Endothelial cell of umbilical vein (primary cell): ENCODE data around the gene PROKR2. TPM values are rescaled to one million over a fixed set of nuclear protein-coding genes. Genes with fewer than 3 reads are reported as not detected.

Source experiments
- BruUV-seq: library from RNA; stranded (reverse); fragments of 400-500 nt; replicated peaks from 2 replicates; lab custom pipeline; 2021; lab: Mats Ljungman, UMichigan
- CTCF ChIA-PET: fragments of 300-600, 350-600 bp; sonication (Branson Sonifier 250); formaldehyde crosslinking; loops from one replicate; lab custom pipeline; 2021; ENCODE audit warnings: antibody characterized with exemption, inconsistent platforms; lab: Charles Lee
- POLR2A ChIA-PET: fragments of 300-600, 350-600 bp; sonication (Branson Sonifier 250); formaldehyde crosslinking; loops from one replicate; lab custom pipeline; 2021; ENCODE audit warnings: antibody characterized with exemption, inconsistent platforms; lab: Charles Lee
- DNase-seq: peaks from one replicate; pipeline ENCODE4 v3.0.0-alpha.2; 2011; ENCODE audit warnings: low read depth, low spot score
- FAIRE-seq: peaks from 2 replicates; lab custom pipeline; 2011; peaks lifted over from hg19 to GRCh38; lab: Jason Lieb, UNC
- H2AFZ ChIP-seq: 2 replicates; pipeline ENCODE4 v1.6.0; 2012; ENCODE audit warnings: low read depth, low read length, control low read depth, inconsistent platforms
- H3K27ac ChIP-seq: 2 replicates; pipeline ENCODE4 v1.5.1; 2011; ENCODE audit warnings: low read depth, mild to moderate bottlenecking, control low read depth, low read length, moderate library complexity; ENCODE audit not compliant: insufficient read depth
- H3K27me3 ChIP-seq, 2 experiments: 2 replicates each; pipeline versions ENCODE4 v1.6.0 to v1.6.1; 2011; ENCODE audit warnings: low read length in 2 of 2, mixed read lengths in 1 of 2; ENCODE audit not compliant: control insufficient read depth in 2 of 2, insufficient read depth in 2 of 2
- H3K36me3 ChIP-seq, 2 experiments: 2 replicates in 1 of 2; 3 replicates in 1 of 2; pipeline ENCODE4 v1.5.1; 2011; ENCODE audit warnings: low read length in 2 of 2, mild to moderate bottlenecking in 1 of 2, moderate library complexity in 1 of 2; ENCODE audit not compliant: control insufficient read depth in 2 of 2, insufficient read depth in 2 of 2; ENCODE audit errors: extremely low read depth in 1 of 2
- H3K4me1 ChIP-seq: 3 replicates; pipeline ENCODE4 v1.5.1; 2011; ENCODE audit warnings: mild to moderate bottlenecking, low read length; ENCODE audit not compliant: control insufficient read depth, insufficient read depth; ENCODE audit errors: extremely low read depth
- H3K4me2 ChIP-seq: 2 replicates; pipeline ENCODE4 v1.6.1; 2011; ENCODE audit warnings: low read length, control low read depth, mixed read lengths; ENCODE audit not compliant: insufficient read depth
- H3K4me3 ChIP-seq, 3 experiments: fragments of 200-600 bp in 1 of 3; sonication (generic), shearing (Covaris generic) in 1 of 3; replicated peaks in 1 of 3; 2 replicates each; pipeline ENCODE4 v1.5.1; 2011 to 2016; ENCODE audit warnings: control low read depth in 3 of 3, low read length in 3 of 3, mild to moderate bottlenecking in 2 of 3, inconsistent platforms in 1 of 3, low read depth in 1 of 3, moderate library complexity in 1 of 3; ENCODE audit not compliant: insufficient read depth in 1 of 3
- H3K79me2 ChIP-seq: 2 replicates; pipeline ENCODE4 v1.6.0; 2012; ENCODE audit warnings: low read length, inconsistent platforms; ENCODE audit not compliant: control insufficient read depth, insufficient read depth
- H3K9ac ChIP-seq: replicated peaks from 2 replicates; pipeline ENCODE3; 2011; ENCODE audit warnings: low read length, control low read depth; ENCODE audit not compliant: insufficient read depth; ENCODE audit errors: extremely low read depth
- H3K9me1 ChIP-seq: replicated peaks from 3 replicates; pipeline ENCODE4 v1.6.0; 2011; ENCODE audit warnings: mild to moderate bottlenecking, low read length; ENCODE audit not compliant: control insufficient read depth, insufficient read depth; ENCODE audit errors: extremely low read depth
- H3K9me3 ChIP-seq: replicated peaks from 2 replicates; pipeline ENCODE4 v1.5.1; 2012; ENCODE audit warnings: low read length, inconsistent platforms; ENCODE audit not compliant: control insufficient read depth, insufficient read depth
- H4K20me1 ChIP-seq: replicated peaks from 2 replicates; pipeline ENCODE3; 2011; ENCODE audit warnings: mild to moderate bottlenecking, low read length; ENCODE audit not compliant: control insufficient read depth, insufficient read depth; ENCODE audit errors: extremely low read depth
- EZH2 ChIP-seq: IDR thresholded peaks from 2 replicates; pipeline ENCODE4 v1.6.1; 2012; ENCODE audit warnings: borderline replicate concordance, low read depth, mild to moderate bottlenecking, moderate library complexity, low read length, inconsistent platforms; ENCODE audit not compliant: severe bottlenecking
- FOS ChIP-seq: IDR thresholded peaks from 2 replicates; pipeline ENCODE4 v1.6.1; 2011; ENCODE audit warnings: mild to moderate bottlenecking, low read length, moderate library complexity, borderline replicate concordance; ENCODE audit not compliant: insufficient read depth
- GATA2 ChIP-seq: IDR thresholded peaks from 2 replicates; pipeline ENCODE4 v1.7.0; 2011; ENCODE audit warnings: low read depth, mild to moderate bottlenecking, moderate library complexity, mixed read lengths, low read length; ENCODE audit not compliant: insufficient read length, insufficient read depth
- JUN ChIP-seq: IDR thresholded peaks from 2 replicates; pipeline ENCODE4 v1.6.1; 2011; ENCODE audit warnings: borderline replicate concordance, low read depth; ENCODE audit not compliant: insufficient read length, insufficient read depth
- MYC ChIP-seq: IDR thresholded peaks from one replicate; pipeline ENCODE4 v1.6.1; 2011; ENCODE audit warnings: mild to moderate bottlenecking, low read depth, low read length
- POLR2A ChIP-seq: IDR thresholded peaks from 2 replicates; pipeline ENCODE4 v1.6.1; 2012; ENCODE audit warnings: low read depth, mild to moderate bottlenecking, control low read depth, low read length
- POLR2AphosphoS5 ChIP-seq: IDR thresholded peaks from 2 replicates; pipeline ENCODE4 v1.6.1; 2012; ENCODE audit warnings: low read depth, mild to moderate bottlenecking, control low read depth, low read length, moderate library complexity; ENCODE audit not compliant: insufficient read depth
- dilution Hi-C: fragments of 300-500 bp; cut with MboI; formaldehyde crosslinking; loops from one replicate; pipeline ENCODE4 v1.15.0; 2019; ENCODE audit warnings: low sequenced_read_pairs; ENCODE audit not compliant: extremely low pct_ligation_motif_present
- intact Hi-C: fragments of 100-400 bp; cut with micrococcal nuclease; formaldehyde crosslinking; loops from one replicate; pipeline ENCODE4 v1.10.0; 2022
- polyA plus RNA-seq, 4 experiments: library from polyadenylated mRNA; depleted of rRNA in 3 of 4; stranded (reverse) in 3 of 4; unstranded in 1 of 4; fragments of >200 nt; gene quantifications; 2 replicates each; pipeline versions ENCODE4 v1.2.1 to v1.2.3, GENCODE V29; 2011 to 2012; ENCODE audit warnings: missing spikeins in 1 of 4
- total RNA-seq: library from RNA; stranded (reverse); gene quantifications from 2 replicates; pipeline ENCODE4 v1.2.3, GENCODE V29; 2021
- TF ChIP-seq, protein P1 (sequence below), 2 donors: IDR thresholded peaks; 1 replicate in 1 of 2; 2 replicates in 1 of 2; pipeline ENCODE4 v1.5.1; 2011; ENCODE audit warnings: low read length in 2 of 2, mild to moderate bottlenecking in 2 of 2, moderate library complexity in 2 of 2, control low read depth in 1 of 2, inconsistent platforms in 1 of 2, low read depth in 1 of 2; ENCODE audit not compliant: insufficient read depth in 1 of 2; ENCODE audit errors: extremely low read depth in 1 of 2
- TF ChIP-seq, protein P2 (sequence below): IDR thresholded peaks from 2 replicates; pipeline ENCODE4 v1.6.1; 2011; ENCODE audit not compliant: insufficient read depth, insufficient read length

Gene PROKR2
- total and polyA plus RNA-seq, 2 donors (not counting 3 experiments of a cell fraction or from before 2014, with no cell fraction given), result not detected

- H3K9me1 ChIP-seq, result no peaks in the 10 kb centered on the region
- H3K9me3 ChIP-seq, result no peaks in the 10 kb centered on the region
- dilution Hi-C loops (no loop called here), intact Hi-C loops (no loop called here)
- no peak overlapping the region for H3K27ac ChIP-seq
- DNase-seq, result no peak
- no peaks in the 10 kb centered on the region for H3K4me1 ChIP-seq
- TF ChIP-seq FOS (no peak), JUN (no peak), POLR2AphosphoS5 (no peak), POLR2A (no peak), GATA2 (no peak), EZH2 (no peak), MYC (no peak)
- TF ChIP-seq, protein P1, sequence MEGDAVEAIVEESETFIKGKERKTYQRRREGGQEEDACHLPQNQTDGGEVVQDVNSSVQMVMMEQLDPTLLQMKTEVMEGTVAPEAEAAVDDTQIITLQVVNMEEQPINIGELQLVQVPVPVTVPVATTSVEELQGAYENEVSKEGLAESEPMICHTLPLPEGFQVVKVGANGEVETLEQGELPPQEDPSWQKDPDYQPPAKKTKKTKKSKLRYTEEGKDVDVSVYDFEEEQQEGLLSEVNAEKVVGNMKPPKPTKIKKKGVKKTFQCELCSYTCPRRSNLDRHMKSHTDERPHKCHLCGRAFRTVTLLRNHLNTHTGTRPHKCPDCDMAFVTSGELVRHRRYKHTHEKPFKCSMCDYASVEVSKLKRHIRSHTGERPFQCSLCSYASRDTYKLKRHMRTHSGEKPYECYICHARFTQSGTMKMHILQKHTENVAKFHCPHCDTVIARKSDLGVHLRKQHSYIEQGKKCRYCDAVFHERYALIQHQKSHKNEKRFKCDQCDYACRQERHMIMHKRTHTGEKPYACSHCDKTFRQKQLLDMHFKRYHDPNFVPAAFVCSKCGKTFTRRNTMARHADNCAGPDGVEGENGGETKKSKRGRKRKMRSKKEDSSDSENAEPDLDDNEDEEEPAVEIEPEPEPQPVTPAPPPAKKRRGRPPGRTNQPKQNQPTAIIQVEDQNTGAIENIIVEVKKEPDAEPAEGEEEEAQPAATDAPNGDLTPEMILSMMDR (IDR thresholded peaks at IDR 0.05; ENCODE audit: extremely low read depth in 1 of 2, insufficient read depth in 1 of 2, low read depth in 1 of 2, low read length in 2 of 2), result no peak
- TF ChIP-seq, protein P2, sequence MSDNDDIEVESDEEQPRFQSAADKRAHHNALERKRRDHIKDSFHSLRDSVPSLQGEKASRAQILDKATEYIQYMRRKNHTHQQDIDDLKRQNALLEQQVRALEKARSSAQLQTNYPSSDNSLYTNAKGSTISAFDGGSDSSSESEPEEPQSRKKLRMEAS, result no peak
- H3K4me2 ChIP-seq, result no peak overlapping the region
- no peaks in the 10 kb centered on the region for H4K20me1 ChIP-seq
- H3K9ac ChIP-seq, result no peak overlapping the region
- CTCF ChIA-PET, result interaction anchor here (1.2 kb wide), 1 partner anchor 158 kb away, joined by 6 read pairs; no protein-coding TSS in a partner anchor
- no peak overlapping the region for H2AFZ ChIP-seq
- no TSS peak for BruUV-seq
- no peaks in the 10 kb centered on the region for H3K79me2 ChIP-seq
- POLR2A ChIA-PET, result no interaction called here
- no peak for FAIRE-seq
- H3K36me3 ChIP-seq, result no peaks in the 10 kb centered on the region
- H3K4me3 ChIP-seq, result no peak overlapping the region
- peaks cover 0 to 1% of the 10 kb centered on the region in 2 experiments for H3K27me3 ChIP-seq
Measured at GRCh38 chr20:5290596-5290995, 26.2 kb downstream of the PROKR2 start.
